ENCODE results near the gene ATM.

DNA sequence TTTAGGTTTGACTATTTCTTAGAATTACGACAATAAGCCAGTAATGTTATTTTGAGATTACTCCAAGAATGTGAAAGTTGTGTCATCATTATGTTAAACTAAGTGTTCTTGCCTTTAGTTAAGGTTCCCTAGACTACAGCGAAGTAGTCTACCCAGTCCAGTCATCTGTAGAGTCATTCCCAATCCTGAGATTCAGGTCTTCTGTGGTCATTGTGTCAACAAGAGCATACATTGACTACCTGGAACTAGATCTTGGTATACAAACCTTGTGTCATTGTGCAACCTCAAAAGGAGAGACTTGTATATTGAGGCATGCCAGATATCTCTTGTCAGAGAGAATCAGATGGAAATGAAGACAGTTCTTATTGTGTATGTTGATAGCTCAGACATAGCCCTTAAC, 115.9 kb downstream of the ATM start:
- TF ChIP-seq POLR2A (IDR thresholded peaks at IDR 0.05; ENCODE audit: low read depth, low read length) (no peak), POLR2AphosphoS5 (IDR thresholded peaks at IDR 0.05; ENCODE audit: low read depth, low read length) (no peak)

Data from GM12892 (cell line).